GM13977 (cell line): ENCODE data around the gene CNBD2.
"Not testable (repeated sequence)": the region's sequence is repeated elsewhere in the genome, so short reads cannot be mapped to it uniquely, and the experiment has no call there.

Source experiments
- DNase-seq: peaks from one replicate; pipeline ENCODE4 v3.0.0; 2012; ENCODE audit warnings: low spot score
- in situ Hi-C: fragments of 300-500 bp; cut with MboI; formaldehyde crosslinking; loops from one replicate; pipeline ENCODE4 v1.12.0; 2022; ENCODE audit warnings: low sequenced_read_pairs, low pct_unique_long_range_greater_than_20kb, mixed read lengths, inconsistent platforms; ENCODE audit not compliant: unreplicated experiment
- TF ChIP-seq, protein P1 (sequence below): IDR thresholded peaks from 2 replicates; pipeline ENCODE4 v1.5.1; 2012; ENCODE audit warnings: mild to moderate bottlenecking, control low read depth; ENCODE audit not compliant: insufficient read depth; ENCODE audit errors: extremely low read depth, missing control alignments

Gene CNBD2

DNA sequence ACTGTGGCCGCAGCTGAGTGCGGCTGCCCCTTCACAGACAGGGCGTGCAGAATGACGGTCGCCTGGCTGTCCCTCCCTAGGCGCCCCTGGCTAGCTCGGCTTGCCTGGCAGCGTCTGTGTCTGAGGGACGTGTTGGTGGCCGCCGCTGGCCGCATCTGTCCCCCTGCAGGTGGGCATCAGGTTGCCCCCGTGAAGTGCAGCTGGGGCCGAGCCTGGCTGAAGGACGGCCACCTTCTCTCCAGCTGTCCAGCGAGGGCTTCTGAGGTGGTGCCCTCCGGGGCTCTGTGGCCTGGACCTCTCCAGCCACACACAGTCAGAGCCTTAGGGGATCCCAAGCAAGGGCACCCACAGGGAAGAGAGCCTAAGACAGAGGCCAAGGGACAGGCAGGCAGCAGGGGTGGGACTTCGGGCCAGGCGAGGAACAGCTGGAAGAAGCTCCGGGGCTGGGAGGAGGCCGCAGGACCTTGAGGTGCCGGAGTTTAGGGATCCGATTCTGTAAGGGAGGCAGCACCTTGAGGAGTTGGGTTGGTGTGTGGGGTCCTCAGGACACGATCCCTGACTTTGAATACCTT is 97.1 kb downstream of the CNBD2 start:
- in situ Hi-C loops: no loop called here
- TF ChIP-seq, protein P1, sequence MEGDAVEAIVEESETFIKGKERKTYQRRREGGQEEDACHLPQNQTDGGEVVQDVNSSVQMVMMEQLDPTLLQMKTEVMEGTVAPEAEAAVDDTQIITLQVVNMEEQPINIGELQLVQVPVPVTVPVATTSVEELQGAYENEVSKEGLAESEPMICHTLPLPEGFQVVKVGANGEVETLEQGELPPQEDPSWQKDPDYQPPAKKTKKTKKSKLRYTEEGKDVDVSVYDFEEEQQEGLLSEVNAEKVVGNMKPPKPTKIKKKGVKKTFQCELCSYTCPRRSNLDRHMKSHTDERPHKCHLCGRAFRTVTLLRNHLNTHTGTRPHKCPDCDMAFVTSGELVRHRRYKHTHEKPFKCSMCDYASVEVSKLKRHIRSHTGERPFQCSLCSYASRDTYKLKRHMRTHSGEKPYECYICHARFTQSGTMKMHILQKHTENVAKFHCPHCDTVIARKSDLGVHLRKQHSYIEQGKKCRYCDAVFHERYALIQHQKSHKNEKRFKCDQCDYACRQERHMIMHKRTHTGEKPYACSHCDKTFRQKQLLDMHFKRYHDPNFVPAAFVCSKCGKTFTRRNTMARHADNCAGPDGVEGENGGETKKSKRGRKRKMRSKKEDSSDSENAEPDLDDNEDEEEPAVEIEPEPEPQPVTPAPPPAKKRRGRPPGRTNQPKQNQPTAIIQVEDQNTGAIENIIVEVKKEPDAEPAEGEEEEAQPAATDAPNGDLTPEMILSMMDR: no peak
- no peak for DNase-seq

- TF ChIP-seq, protein P1: no peak
- DNase-seq: no peak
- in situ Hi-C loops: no loop called here
These were observed 98.4 kb downstream of the CNBD2 start for GRCh38 chr20:36066777-36067176.

DNA sequence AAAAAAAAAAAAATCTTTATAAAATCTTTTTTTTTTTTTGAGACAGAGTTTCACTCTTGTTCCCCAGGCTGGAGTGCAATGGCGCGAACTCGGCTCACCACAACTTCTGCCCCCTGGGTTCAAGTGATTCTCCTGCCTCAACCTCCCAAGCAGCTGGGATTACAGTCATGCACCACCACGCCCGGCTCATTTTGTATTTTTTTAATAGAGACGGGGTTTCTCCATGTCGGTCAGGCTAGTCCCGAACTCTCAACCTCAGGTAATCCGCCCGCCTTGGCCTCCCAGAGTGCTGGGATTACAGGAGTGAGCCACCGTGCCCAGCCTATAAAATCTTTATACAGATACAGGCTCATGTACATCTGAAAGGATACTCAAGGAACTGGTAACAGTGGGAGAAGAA is 100.1 kb downstream of the CNBD2 start:
- DNase-seq, in situ Hi-C loops: not testable (repeated sequence)

DNA sequence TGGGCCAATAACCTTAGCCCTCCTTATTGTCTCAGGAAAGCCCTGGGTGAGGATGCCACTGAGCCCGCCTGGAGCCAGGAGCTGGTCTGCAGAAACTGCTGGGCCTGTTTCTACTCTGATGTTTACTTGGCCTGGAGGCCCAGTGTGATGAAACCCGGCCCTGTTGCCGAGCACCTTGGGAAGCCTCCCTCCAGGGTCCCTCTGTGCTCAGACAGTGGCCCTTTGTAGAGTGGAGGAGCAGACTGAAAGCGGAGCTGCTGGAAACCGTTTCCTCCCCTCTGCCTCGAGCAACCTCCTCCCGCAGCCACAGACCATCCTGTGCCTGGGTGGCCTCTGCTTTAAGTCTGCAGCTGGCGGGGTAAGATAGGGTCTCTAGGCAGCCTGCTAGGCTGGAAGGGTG is 102.1 kb downstream of the CNBD2 start:
- in situ Hi-C loops: no loop called here
- TF ChIP-seq, protein P1: no peak
- no peak for DNase-seq

GRCh38 chr20:36071848-36072247 is 103.5 kb downstream of the CNBD2 start:
- DNase-seq: no peak
- TF ChIP-seq, protein P1: no peak
- in situ Hi-C loops: no loop called here

DNA sequence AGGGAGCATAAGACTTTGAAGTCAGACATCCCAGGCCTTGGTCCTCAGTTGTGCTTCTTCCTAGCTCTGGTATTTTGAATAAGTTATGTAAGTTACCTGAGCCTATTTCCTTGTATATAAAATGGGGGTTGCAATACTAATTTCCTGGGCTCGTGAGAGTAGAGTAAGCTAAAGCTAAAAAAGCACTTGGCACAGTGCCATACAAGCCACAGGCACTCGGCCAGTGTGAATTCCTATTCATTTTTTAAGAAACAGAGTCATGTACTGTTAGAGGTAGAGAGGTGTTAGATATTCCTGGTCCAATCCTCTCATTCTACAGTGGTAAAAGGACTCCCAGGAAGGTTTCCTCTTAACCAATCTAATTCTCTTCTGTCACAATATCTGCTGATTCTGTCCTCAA is 106.6 kb downstream of the CNBD2 start:
- DNase-seq: no peak
- TF ChIP-seq, protein P1: no peak
- in situ Hi-C loops: no loop called here

- DNase-seq, in situ Hi-C loops: not testable (repeated sequence)
These were observed 109.4 kb downstream of the CNBD2 start for GRCh38 chr20:36077762-36078161.

DNA sequence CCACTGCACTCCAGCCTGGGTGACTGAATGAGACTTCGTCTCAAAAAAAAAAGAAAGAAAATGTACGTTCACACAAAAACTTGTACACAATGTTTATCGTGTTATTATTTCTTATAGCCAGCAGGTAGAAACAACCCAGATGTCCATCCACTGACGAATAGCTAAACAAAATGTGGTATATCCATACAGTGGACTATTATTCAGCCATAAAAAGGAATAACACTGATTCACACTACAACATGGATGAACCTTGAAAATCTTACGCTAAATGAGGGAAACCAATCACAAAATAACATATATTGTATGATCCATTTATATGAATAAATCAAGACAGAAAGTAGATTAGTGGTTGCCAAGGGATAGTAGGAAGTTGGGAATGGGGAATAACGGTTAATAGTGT is 111.1 kb downstream of the CNBD2 start:
- TF ChIP-seq, protein P1: no peak
- no peak for DNase-seq
- in situ Hi-C loops: no loop called here

DNA sequence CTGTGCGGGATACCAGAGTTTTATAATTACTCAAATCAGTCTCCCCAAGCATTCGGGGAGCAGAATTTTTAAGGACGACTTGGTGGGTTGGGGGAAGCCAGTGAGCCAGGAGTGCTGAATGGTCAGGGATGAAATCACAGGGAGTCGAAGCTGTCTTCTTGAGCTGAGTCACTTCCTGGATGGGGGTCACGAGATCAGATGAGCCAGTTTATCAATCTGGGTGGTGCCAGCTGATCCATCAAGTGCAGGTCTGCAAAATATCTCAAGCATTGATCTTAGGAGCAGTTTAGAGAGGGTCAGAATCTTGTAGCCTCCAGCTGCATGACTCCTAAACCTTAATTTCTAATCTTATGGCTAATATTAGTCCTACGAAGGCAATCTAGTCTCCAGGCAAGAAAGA is 111.6 kb downstream of the CNBD2 start:
- in situ Hi-C loops: not testable (repeated sequence)

More for the DNA sequence above, 111.6 kb downstream of the CNBD2 start:
- not testable (repeated sequence) for DNase-seq
